H1 (cell line): ENCODE measurements around the gene NUBP2. TPM values are rescaled to one million over a fixed set of nuclear protein-coding genes. Genes with fewer than 3 reads are reported as not detected.

Experiments used
- CTCF ChIA-PET: fragments of 300-600 bp; sonication (Branson Sonifier 250); formaldehyde crosslinking; loops from one replicate; lab custom pipeline; 2021; ENCODE audit not compliant: partially characterized antibody; lab: Charles Lee
- POLR2A ChIA-PET: fragments of 300-600 bp; sonication (Branson Sonifier 250); formaldehyde crosslinking; loops from one replicate; lab custom pipeline; 2021; ENCODE audit warnings: inconsistent platforms; ENCODE audit not compliant: partially characterized antibody; lab: Charles Lee
- DNase-seq, 2 experiments: peaks; one replicate each; pipeline versions ENCODE4 v3.0.0 to v3.0.0-alpha.2; 2010 to 2022; ENCODE audit warnings: low spot score in 2 of 2, low read depth in 1 of 2, mixed read lengths in 1 of 2
- FAIRE-seq: peaks from 2 replicates; lab custom pipeline; 2011; peaks lifted over from hg19 to GRCh38; lab: Jason Lieb, UNC
- H2AFZ ChIP-seq: 2 replicates; pipeline ENCODE4 v1.8.1; 2012; ENCODE audit warnings: low read length, inconsistent platforms
- H2AK5ac ChIP-seq: 2 replicates; pipeline ENCODE4 v1.6.1; 2013; ENCODE audit warnings: low read depth, low read length
- H2BK120ac ChIP-seq: replicated peaks from 2 replicates; pipeline ENCODE3; 2013; ENCODE audit warnings: low read depth, low read length, inconsistent platforms
- H2BK12ac ChIP-seq: 2 replicates; pipeline ENCODE4 v1.6.1; 2013; ENCODE audit warnings: low read depth, low read length
- H2BK15ac ChIP-seq: 2 replicates; pipeline ENCODE4 v1.6.1; 2013; ENCODE audit warnings: low read length
- H2BK20ac ChIP-seq: 2 replicates; pipeline ENCODE4 v1.6.1; 2013; ENCODE audit warnings: low read length
- H2BK5ac ChIP-seq: 2 replicates; pipeline ENCODE4 v1.6.1; 2013; ENCODE audit warnings: low read depth, low read length
- H3K14ac ChIP-seq: 2 replicates; pipeline ENCODE4 v1.6.1; 2013; ENCODE audit warnings: inconsistent platforms; ENCODE audit not compliant: insufficient read length
- H3K18ac ChIP-seq: 2 replicates; pipeline ENCODE4 v1.6.1; 2013; ENCODE audit warnings: low read length; ENCODE audit errors: extremely low read depth
- H3K23ac ChIP-seq: 2 replicates; pipeline ENCODE4 v1.6.1; 2013; ENCODE audit warnings: inconsistent platforms; ENCODE audit not compliant: insufficient read length
- H3K23me2 ChIP-seq: 2 replicates; pipeline ENCODE4 v1.6.1; 2013; ENCODE audit warnings: low read depth, low read length
- H3K27ac ChIP-seq: 2 replicates; pipeline ENCODE4 v1.6.1; 2011; ENCODE audit warnings: low read depth, low read length, inconsistent platforms
- H3K27me3 ChIP-seq, 4 experiments: replicated peaks in 1 of 4; 1 replicate in 1 of 4; 2 replicates in 3 of 4; pipeline versions ENCODE4 v1.6.1 to v1.8.1; 2011 to 2013; ENCODE audit warnings: low read length in 3 of 4, mild to moderate bottlenecking in 3 of 4, inconsistent platforms in 2 of 4, mixed read lengths in 2 of 4, moderate library complexity in 1 of 4; ENCODE audit not compliant: control insufficient read depth in 3 of 4, insufficient read depth in 3 of 4; ENCODE audit errors: extremely low read depth in 1 of 4
- H3K36me3 ChIP-seq, 4 experiments: 2 replicates each; pipeline versions ENCODE4 v1.6.1 to v1.8.1; 2011 to 2013; ENCODE audit warnings: mild to moderate bottlenecking in 4 of 4, low read length in 3 of 4, moderate library complexity in 2 of 4, control low read depth in 1 of 4, inconsistent platforms in 1 of 4; ENCODE audit not compliant: insufficient read depth in 4 of 4, control insufficient read depth in 2 of 4
- H3K4ac ChIP-seq: replicated peaks from 2 replicates; pipeline ENCODE3; 2013; ENCODE audit warnings: low read length, low read depth, mixed read lengths, inconsistent platforms; ENCODE audit not compliant: insufficient read length
- H3K4me1 ChIP-seq, 4 experiments: replicated peaks in 1 of 4; 1 replicate in 1 of 4; 2 replicates in 3 of 4; pipeline versions ENCODE4 v1.6.1 to v1.8.1; 2011 to 2013; ENCODE audit warnings: low read length in 3 of 4, inconsistent platforms in 2 of 4, mixed read lengths in 1 of 4; ENCODE audit not compliant: insufficient read depth in 4 of 4, control insufficient read depth in 3 of 4
- H3K4me2 ChIP-seq, 2 experiments: 2 replicates each; pipeline versions ENCODE4 v1.6.1 to v1.8.1; 2011 to 2013; ENCODE audit warnings: low read depth in 2 of 2, low read length in 2 of 2, control low read depth in 1 of 2, inconsistent platforms in 1 of 2, mild to moderate bottlenecking in 1 of 2; ENCODE audit not compliant: insufficient read depth in 1 of 2
- H3K4me3 ChIP-seq, 4 experiments: fragments of 200-600, 300-600 bp in 1 of 4; sonication (generic), shearing (Covaris generic), sonication (Bioruptor Twin) in 1 of 4; 2 replicates each; pipeline versions ENCODE4 v1.5.1 to v1.8.1; 2011 to 2016; ENCODE audit warnings: low read length in 4 of 4, low read depth in 3 of 4, control low read depth in 2 of 4, inconsistent platforms in 2 of 4, mild to moderate bottlenecking in 2 of 4, mixed read lengths in 1 of 4, moderate library complexity in 1 of 4; ENCODE audit not compliant: insufficient read depth in 2 of 4; ENCODE audit errors: extremely low read depth in 1 of 4
- H3K56ac ChIP-seq: replicated peaks from 2 replicates; pipeline ENCODE3; 2013; ENCODE audit warnings: low read depth, mild to moderate bottlenecking, mixed read lengths, low read length, inconsistent platforms; ENCODE audit not compliant: insufficient read length
- H3K79me1 ChIP-seq: 2 replicates; pipeline ENCODE4 v1.6.1; 2013; ENCODE audit warnings: low read depth, low read length, control low read depth
- H3K79me2 ChIP-seq, 2 experiments: 2 replicates each; pipeline versions ENCODE4 v1.6.1 to v1.8.1; 2012 to 2013; ENCODE audit warnings: low read length in 2 of 2, mild to moderate bottlenecking in 2 of 2, inconsistent platforms in 1 of 2; ENCODE audit not compliant: insufficient read depth in 2 of 2, control insufficient read depth in 1 of 2
- H3K9ac ChIP-seq, 4 experiments: replicated peaks in 1 of 4; 1 replicate in 1 of 4; 2 replicates in 3 of 4; pipeline versions ENCODE4 v1.6.1 to v1.8.1; 2011 to 2013; ENCODE audit warnings: low read depth in 3 of 4, low read length in 3 of 4, control low read depth in 2 of 4, mild to moderate bottlenecking in 2 of 4, moderate library complexity in 2 of 4, inconsistent platforms in 1 of 4; ENCODE audit errors: extremely low read depth in 1 of 4
- H3K9me3 ChIP-seq, 2 experiments: 2 replicates each; pipeline versions ENCODE4 v1.6.1 to v1.8.1; 2012 to 2013; ENCODE audit warnings: mild to moderate bottlenecking in 2 of 2, moderate library complexity in 2 of 2, control low read depth in 1 of 2, inconsistent platforms in 1 of 2, low read depth in 1 of 2, low read length in 1 of 2, mixed read lengths in 1 of 2; ENCODE audit not compliant: insufficient read depth in 2 of 2
- H4K20me1 ChIP-seq, 2 experiments: replicated peaks in 1 of 2; 2 replicates each; pipeline versions ENCODE3 to v1.8.1; 2011 to 2013; ENCODE audit warnings: inconsistent platforms in 2 of 2, low read length in 2 of 2, mild to moderate bottlenecking in 1 of 2; ENCODE audit not compliant: insufficient read depth in 2 of 2, control insufficient read depth in 1 of 2
- H4K5ac ChIP-seq: 2 replicates; pipeline ENCODE4 v1.6.1; 2013; ENCODE audit warnings: low read length, low read depth, mixed read lengths, inconsistent platforms; ENCODE audit not compliant: insufficient read length
- H4K8ac ChIP-seq: 2 replicates; pipeline ENCODE4 v1.8.0; 2013; ENCODE audit warnings: mild to moderate bottlenecking, moderate library complexity, low read length, inconsistent platforms; ENCODE audit not compliant: insufficient read depth; ENCODE audit errors: extremely low read depth
- H4K91ac ChIP-seq: replicated peaks from 2 replicates; pipeline ENCODE3; 2013; ENCODE audit warnings: low read length, mixed read lengths, inconsistent platforms; ENCODE audit not compliant: insufficient read length
- TCF12 ChIP-seq: IDR thresholded peaks from 2 replicates; pipeline ENCODE4 v1.6.1; 2011; ENCODE audit warnings: low read depth, mild to moderate bottlenecking, low read length
- WGBS, 2 experiments: shearing (Covaris generic) in 1 of 2; methylation state at CpG; one replicate each; pipeline versions ENCODE4 v1.1.6 to v1.1.7; 2013 to 2015; ENCODE audit warnings: low lambda C conversion rate in 2 of 2, mixed read lengths in 2 of 2, inconsistent platforms in 1 of 2, low coverage in 1 of 2, missing lambda C conversion rate in 1 of 2; ENCODE audit not compliant: insufficient replicate concordance in 2 of 2, insufficient coverage in 1 of 2, insufficient read length in 1 of 2; ENCODE audit errors: extremely low coverage in 1 of 2, missing lambda C conversion rate in 1 of 2; 5-methylcytosine and 5-hydroxymethylcytosine counted together
- polyA plus RNA-seq, 7 experiments: library from polyadenylated mRNA; depleted of rRNA in 3 of 7; stranded (reverse) in 5 of 7; unstranded in 2 of 7; fragments of >200 nt in 5 of 7; fragments of 200-250 nt in 2 of 7; gene quantifications; 1 replicate in 5 of 7; 2 replicates in 1 of 7; 4 replicates in 1 of 7; pipeline versions ENCODE4 v1.2.1 to v1.2.3, GENCODE V29; 2011 to 2013; ENCODE audit warnings: missing spikeins in 2 of 7, mixed read lengths in 2 of 7
- total RNA-seq: library from RNA; stranded (reverse); fragmentation: NEBNext Ultra II Directional; extraction: Animal tissue kit (Norgen Biotek cat#: 25700); gene quantifications from 2 replicates; pipeline ENCODE4 v1.2.1, GENCODE V29; 2021

Gene NUBP2
- total and polyA plus RNA-seq, 2 of the 8 experiments (the other 6 are each of a cell fraction or from before 2014, with no cell fraction given): 70.3 to 96.9 TPM

DNA sequence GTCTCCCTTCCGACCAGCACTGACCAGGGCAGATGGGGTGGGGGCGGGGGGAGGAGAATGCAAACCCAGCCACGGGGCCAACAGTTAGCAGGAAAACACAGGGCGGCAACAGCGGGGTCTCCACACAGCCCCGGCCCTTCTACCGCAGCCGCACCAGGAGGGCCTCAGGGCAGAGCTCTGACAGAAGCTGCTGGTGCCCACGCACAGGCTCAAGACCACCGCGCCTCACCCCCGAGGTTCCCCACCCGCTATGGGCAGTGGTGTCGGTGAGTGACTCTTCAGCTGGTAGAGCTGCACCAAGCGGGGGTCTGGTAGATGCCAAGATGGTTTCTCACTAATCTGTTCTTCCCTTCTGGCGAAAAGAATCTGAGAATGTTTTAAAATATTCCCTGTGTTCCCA is 27.8 kb downstream of the NUBP2 start:
- CTCF ChIA-PET: interaction anchor here (1.0 to 2.0 kb wide), 7 partner anchors 9 to 77 kb away, joined by 3 to 7 read pairs (median 5); partner anchors contain the start of genes IGFALS, NUBP2 and SPSB3
- no peak overlapping the region for H3K9ac ChIP-seq

More for the DNA sequence above, 27.8 kb downstream of the NUBP2 start:
- Histone ChIP-seq H3K9me3 (peaks cover 1 to 3% of the 10 kb centered on the region in 2 experiments; a peak in 1 of 4 replicates), H4K8ac (peak overlapping the region; percentile 9; the same call in 1 of the 2 replicates), H3K79me1 (no peaks in the 10 kb centered on the region), H3K4me1 (no peaks in the 10 kb centered on the region; a peak in 2 of 7 replicates), H4K20me1 (peaks cover 0 to 2% of the 10 kb centered on the region in 2 experiments), H2BK12ac (no peak overlapping the region), H4K91ac (no peak overlapping the region), H3K27me3 (no peaks in the 10 kb centered on the region), H2AFZ (no peak overlapping the region), H3K23me2 (no peaks in the 10 kb centered on the region), H3K79me2 (no peaks in the 10 kb centered on the region), H3K56ac (no peak overlapping the region), H2BK5ac (no peak overlapping the region), H2BK120ac (no peak overlapping the region), H3K4me2 (no peak overlapping the region), H3K36me3 (peaks cover 0 to 2% (median 0%) of the 10 kb centered on the region in 4 experiments; a peak in 1 of 8 replicates), H3K18ac (no peak overlapping the region), H2BK20ac (no peak overlapping the region), H3K23ac (no peak overlapping the region), H3K4ac (no peak overlapping the region), H3K4me3 (no peak overlapping the region), H2AK5ac (no peak overlapping the region), H3K14ac (no peak overlapping the region), H2BK15ac (no peak overlapping the region), H4K5ac (no peak overlapping the region), H3K27ac (no peak overlapping the region)
- no peak for FAIRE-seq
- POLR2A ChIA-PET: interaction anchor here (1.4 kb wide), 1 partner anchor 150 kb away, joined by 4 read pairs; no protein-coding TSS in a partner anchor
- no peak for TF ChIP-seq TCF12
- DNase-seq: no peak
- 93% methylated on average over 12 of the region's 16 CpGs; no CpG with 5 or more reads in 1 of the 2 experiments for WGBS, 2 experiments
